Heart left ventricle (tissue), 16 donors: Measurements from ENCODE around the gene AMACR. TPM values are rescaled to one million over a fixed set of nuclear protein-coding genes. Genes with fewer than 3 reads are reported as not detected.

ENCODE experiments used
- ATAC-seq, 4 donors: fragments of 200-7000 bp; cut with Tn5 transposase; one replicate each; pipeline ENCODE4 v1.9.1; 2020 to 2022; ENCODE audit warnings: moderate library complexity in 4 of 4, mild to moderate bottlenecking in 3 of 4, moderate number of reproducible peaks in 1 of 4
- DNase-seq, 5 donors: peaks; one replicate each; pipeline ENCODE4 v3.0.0-alpha.2; 2020
- H3K27ac ChIP-seq, 12 donors: fragments of 200-600 bp; sonication (generic) in 4 of 12; one replicate each; pipeline versions ENCODE4 v1.5.0 to v1.8.0; 2016 to 2022; ENCODE audit warnings: mild to moderate bottlenecking in 2 of 12
- H3K27me3 ChIP-seq, 9 donors: fragments of 200-600 bp; sonication (generic) in 2 of 9; one replicate each; pipeline versions ENCODE4 v1.5.1 to v1.8.0; 2016 to 2022; ENCODE audit warnings: mild to moderate bottlenecking in 3 of 9
- H3K36me3 ChIP-seq, 9 donors: fragments of 200-600 bp; sonication (generic) in 2 of 9; one replicate each; pipeline versions ENCODE4 v1.5.0 to v1.8.0; 2018 to 2022; ENCODE audit warnings: mild to moderate bottlenecking in 2 of 9
- H3K4me1 ChIP-seq, 12 donors: fragments of 200-600 bp; sonication (generic) in 4 of 12; one replicate each; pipeline versions ENCODE4 v1.5.0 to v1.8.0; 2016 to 2022; ENCODE audit warnings: mild to moderate bottlenecking in 3 of 12
- H3K4me3 ChIP-seq, 12 donors: fragments of 200-600 bp; sonication (generic) in 4 of 12; one replicate each; pipeline versions ENCODE4 v1.5.0 to v1.8.0; 2017 to 2022; ENCODE audit warnings: mild to moderate bottlenecking in 9 of 12, moderate library complexity in 4 of 12
- H3K9me3 ChIP-seq, 12 donors: fragments of 200-600 bp; sonication (generic) in 4 of 12; one replicate each; pipeline versions ENCODE4 v1.5.0 to v1.8.0; 2016 to 2022; ENCODE audit warnings: mild to moderate bottlenecking in 1 of 12
- CTCF ChIP-seq, 12 donors: fragments of 200-600 bp; sonication (generic) in 4 of 12; IDR thresholded peaks; one replicate each; pipeline versions ENCODE4 v1.5.0 to v1.8.0; 2018 to 2022; ENCODE audit warnings: antibody characterized with exemption in 12 of 12, mild to moderate bottlenecking in 5 of 12
- POLR2A ChIP-seq, 2 donors: fragments of 450-650 bp; IDR thresholded peaks; one replicate each; pipeline ENCODE4 v1.6.1; 2017; ENCODE audit warnings: antibody characterized with exemption in 2 of 2, mild to moderate bottlenecking in 2 of 2, moderate library complexity in 2 of 2
- WGBS, 4 donors: extraction: QIAGEN DNeasy Blood & Tissue Kit in 2 of 4; methylation state at CpG; one replicate each; pipeline versions ENCODE4 v1.1.5 to v1.1.7; 2013 to 2018; 5-methylcytosine and 5-hydroxymethylcytosine counted together
- intact Hi-C, 10 donors: fragments of 100-400 bp; cut with DNase I; formaldehyde crosslinking; loops; one replicate each; pipeline versions ENCODE4 v1.11.1 to v1.14.2; 2022
- polyA plus RNA-seq, 2 donors: library from polyadenylated mRNA; stranded (reverse); fragments of 200-250 nt; gene quantifications; one replicate each; pipeline ENCODE4 v1.2.3, GENCODE V29; 2013
- total RNA-seq, 9 donors: library from RNA; depleted of rRNA in 2 of 9; stranded (reverse); fragments of >200 nt in 2 of 9; fragmentation: NEBNext Ultra II Directional in 3 of 9; extraction: Animal tissue kit (Norgen Biotek cat#: 25700) in 3 of 9; gene quantifications; one replicate each; pipeline versions ENCODE4 v1.1.0 to v1.2.4, GENCODE V29; 2016 to 2023
- donor health status: ischemic (EF 13 %, LVEDD 7.1; RV severe dilation, severe dysfunction).
- donor health status: healthy with polysubstance abuse.
- donor health status: DM: no; HTN: yes; CAD: no.
- donor health status: DM: no; HTN: no; CAD: no.
- donor health status: ischemic (EF 25% LVEDD 6.9; RV normal size, moderate dysfunction).
- donor health status: ischemic (EF 25% LVEDD 5.7; RV mildly dilated, moderate dysfunction).
- donor health status: healthy.
- donor health status: DM: yes; HTN: yes; CAD: no.
- donor health status: ischemic (EF 35%, LVEDD 5.7; RV mildly dilated, moderate dysfunction).
- donor health status: nonischemic (EF 11% LVEDD 7.7; RV severe dilation, severe dysfunction).
- donor health status: DM: yes; HTN: yes; CAD: no.
- donor health status: PGD.
- donor health status: ischemic (EF 29% LVEDD 5.4; RV normal size, mild dysfunction).
- donor health status: nonischemic (EF 23%, LVEDD 6.1; RV moderate dilation, normal function).

AMACR gene
- total and polyA plus RNA-seq, 11 donors = 2.6 to 17.5 (median 6.6) TPM

- 93 to 96% (median 93%) methylated on average over 2 of the region's 2 CpGs for WGBS, 4 donors
- H3K36me3 ChIP-seq = peaks cover 0 to 34% (median 20%) of the 10 kb centered on the region in 9 donors
- no peak overlapping the region for H3K27ac ChIP-seq
- ATAC-seq (no peak), DNase-seq (no peak)
- no peaks in the 10 kb centered on the region for H3K9me3 ChIP-seq
- no peak for TF ChIP-seq CTCF (IDR thresholded peaks at IDR 0.05)
- TF ChIP-seq POLR2A (IDR thresholded peaks at IDR 0.05) = no peak
- no peak overlapping the region for H3K4me3 ChIP-seq
- no peaks in the 10 kb centered on the region for H3K27me3 ChIP-seq
- intact Hi-C loops = loop anchor here in 3 of 10 donors (10.0 kb wide), 1 partner anchor 472 kb away; no protein-coding TSS in a partner anchor
- H3K4me1 ChIP-seq = peaks cover 0 to 9% (median 3%) of the 10 kb centered on the region in 12 donors
Measured at GRCh38 chr5:33992864-33993263, 15.0 kb downstream of the AMACR start.

- Histone ChIP-seq H3K4me1 (no peaks in the 10 kb centered on the region), H3K27me3 (no peaks in the 10 kb centered on the region), H3K9me3 (no peaks in the 10 kb centered on the region), H3K27ac (no peak overlapping the region), H3K36me3 (peaks cover 0 to 34% (median 21%) of the 10 kb centered on the region in 9 donors), H3K4me3 (no peak overlapping the region)
- 95 to 98% (median 96%) methylated on average over 6 of the region's 6 CpGs for WGBS, 4 donors
- ATAC-seq = no peak
- no peak for DNase-seq
- TF ChIP-seq CTCF (IDR thresholded peaks at IDR 0.05) (no peak), POLR2A (IDR thresholded peaks at IDR 0.05) (no peak)
- intact Hi-C loops = no loop called here
Measured at GRCh38 chr5:33985447-33985846, 22.4 kb downstream of the AMACR start.

GRCh38 chr5:33984671-33985124, 23.2 kb downstream of the AMACR start, which contains the start of gene SLC45A2:
TSS of gene SLC45A2 (minus strand) at chr5:33984693. CDS start at chr5:33984583, 110 bp downstream.
- no peaks in the 10 kb centered on the region for H3K9me3 ChIP-seq
- H3K27me3 ChIP-seq = no peaks in the 10 kb centered on the region
- TF ChIP-seq POLR2A (IDR thresholded peaks at IDR 0.05) = no peak
- no peak within 1 kb of the TSS for H3K27ac ChIP-seq
- intact Hi-C loops = no loop called here
- ATAC-seq = no peak
- H3K4me3 ChIP-seq = no peak within 1 kb of the TSS
- no peaks in the 10 kb centered on the region for H3K4me1 ChIP-seq
- peaks cover 0 to 33% (median 21%) of the 10 kb centered on the region in 9 donors for H3K36me3 ChIP-seq
- WGBS, 4 donors = 70 to 76% (median 74%) methylated on average over 7 of the region's 7 CpGs
- no peak for DNase-seq

GRCh38 chr5:33984178-33984577, 23.7 kb downstream of the AMACR start:
- ATAC-seq = no peak
- Histone ChIP-seq H3K27ac (no peak overlapping the region), H3K36me3 (peaks cover 0 to 29% (median 20%) of the 10 kb centered on the region in 9 donors), H3K4me1 (no peaks in the 10 kb centered on the region), H3K9me3 (no peaks in the 10 kb centered on the region), H3K4me3 (no peak overlapping the region), H3K27me3 (no peaks in the 10 kb centered on the region)
- intact Hi-C loops = no loop called here
- no peak for DNase-seq
- 96 to 99% (median 96%) methylated on average over 5 to 15 of the region's 15 CpGs for WGBS, 4 donors
- TF ChIP-seq POLR2A (IDR thresholded peaks at IDR 0.05) (no peak), CTCF (IDR thresholded peaks at IDR 0.05) (no peak)
